WTC11 (cell line): ENCODE measurements around the gene UTP4. TPM values are rescaled to one million over a fixed set of nuclear protein-coding genes. Genes with fewer than 3 reads are reported as not detected.

ENCODE experiments used
- ATAC-seq: fragments of 200-7000 bp; cut with Tn5 transposase; 2 replicates; pipeline ENCODE4 v1.10.0; 2021; ENCODE audit warnings: mild to moderate bottlenecking, moderate library complexity
- CTCF ChIA-PET: fragments of 300-600 bp; sonication (Branson Sonifier 250); formaldehyde crosslinking; loops from one replicate; lab custom pipeline; 2021; ENCODE audit warnings: antibody characterized with exemption; lab: Charles Lee
- POLR2A ChIA-PET: fragments of 350-600 bp; sonication (Branson Sonifier 250); formaldehyde crosslinking; loops from one replicate; lab custom pipeline; 2021; ENCODE audit warnings: antibody characterized with exemption; lab: Charles Lee
- DNase-seq: peaks from one replicate; pipeline ENCODE4 v3.0.0; 2021; ENCODE audit warnings: low spot score
- H3K27ac Mint-ChIP-seq: 2 replicates; pipeline ENCODE4 v1.8.0; 2021; ENCODE audit warnings: mixed read lengths
- H3K27me3 Mint-ChIP-seq: 2 replicates; pipeline ENCODE4 v1.8.0; 2021; ENCODE audit warnings: low read depth, mild to moderate bottlenecking, moderate library complexity, mixed read lengths
- H3K36me3 Mint-ChIP-seq: 2 replicates; pipeline ENCODE4 v1.8.0; 2021; ENCODE audit warnings: mixed read lengths
- H3K4me1 Mint-ChIP-seq: 2 replicates; pipeline ENCODE4 v1.8.0; 2022; ENCODE audit warnings: mixed read lengths
- H3K4me3 Mint-ChIP-seq: 2 replicates; pipeline ENCODE4 v1.8.0; 2021; ENCODE audit warnings: mild to moderate bottlenecking, moderate library complexity, mixed read lengths
- H3K9me3 Mint-ChIP-seq: 2 replicates; pipeline ENCODE4 v1.8.0; 2021; ENCODE audit warnings: mixed read lengths
- CBFB ChIP-seq: sonication (generic); formaldehyde crosslinking; IDR thresholded peaks from 2 replicates; pipeline ENCODE4 v1.8.1; 2022; ENCODE audit warnings: mild to moderate bottlenecking, low read depth, missing genetic modification reagents
- CREM ChIP-seq: sonication (generic); formaldehyde crosslinking; IDR thresholded peaks from 2 replicates; pipeline ENCODE4 v1.8.1; 2022; ENCODE audit warnings: mild to moderate bottlenecking, missing genetic modification reagents, moderate library complexity
- GTF2I ChIP-seq: fragments of 250-450 bp; sonication (Bioruptor Pico); conservative IDR thresholded peaks from 2 replicates; pipeline ENCODE4 v1.4.0; 2021; ENCODE audit warnings: mild to moderate bottlenecking
- MXD4 ChIP-seq: fragments of 250-450 bp; sonication (Bioruptor Pico); IDR thresholded peaks from 2 replicates; pipeline ENCODE4 v1.8.0; 2021; ENCODE audit warnings: mild to moderate bottlenecking, moderate library complexity, borderline replicate concordance
- NFATC4 ChIP-seq: fragments of 250-450 bp; sonication (Bioruptor Pico); IDR thresholded peaks from 2 replicates; pipeline ENCODE4 v1.9.0; 2021; ENCODE audit warnings: mild to moderate bottlenecking
- RELA ChIP-seq: sonication (generic); formaldehyde crosslinking; IDR thresholded peaks from 2 replicates; pipeline ENCODE4 v1.8.1; 2022; ENCODE audit warnings: missing genetic modification reagents, mild to moderate bottlenecking, borderline replicate concordance
- TEAD1 ChIP-seq: sonication (generic); formaldehyde crosslinking; IDR thresholded peaks from 2 replicates; pipeline ENCODE4 v1.8.0; 2022; ENCODE audit warnings: mild to moderate bottlenecking, missing genetic modification reagents
- ZBTB21 ChIP-seq: sonication (generic); formaldehyde crosslinking; IDR thresholded peaks from 2 replicates; pipeline ENCODE4 v1.8.1; 2023; ENCODE audit warnings: mild to moderate bottlenecking, missing genetic modification reagents, borderline replicate concordance
- ZNF138 ChIP-seq: sonication (generic); formaldehyde crosslinking; conservative IDR thresholded peaks from 2 replicates; pipeline ENCODE4 v1.8.1; 2022; ENCODE audit warnings: mild to moderate bottlenecking, moderate library complexity, missing genetic modification reagents
- total RNA-seq: library from RNA; stranded (reverse); gene quantifications from 3 replicates; pipeline ENCODE4 v1.2.3, GENCODE V29; 2021
- TF ChIP-seq, protein P1 (sequence below): sonication (generic); formaldehyde crosslinking; IDR thresholded peaks from 2 replicates; pipeline ENCODE4 v1.8.0; 2023; ENCODE audit warnings: missing genetic modification reagents
- TF ChIP-seq, protein P2 (sequence below): sonication (generic); formaldehyde crosslinking; IDR thresholded peaks from 2 replicates; pipeline ENCODE4 v1.8.0; 2022; ENCODE audit warnings: mild to moderate bottlenecking, missing genetic modification reagents
- TF ChIP-seq, protein P3 (sequence below): sonication (generic); formaldehyde crosslinking; IDR thresholded peaks from 2 replicates; pipeline ENCODE4 v1.8.1; 2022; ENCODE audit warnings: low read depth, mild to moderate bottlenecking, moderate library complexity, missing genetic modification reagents, borderline replicate concordance
- TF ChIP-seq, protein P4 (sequence below): sonication (generic); formaldehyde crosslinking; IDR thresholded peaks from 2 replicates; pipeline ENCODE4 v1.8.0; 2023; ENCODE audit warnings: mild to moderate bottlenecking, missing genetic modification reagents
- TF ChIP-seq, protein P5 (sequence below): fragments of 250-450 bp; sonication (Bioruptor Pico); IDR thresholded peaks from 2 replicates; pipeline ENCODE4 v1.9.0; 2021; ENCODE audit warnings: mild to moderate bottlenecking, borderline replicate concordance
- TF ChIP-seq, protein P6 (sequence below): sonication (generic); formaldehyde crosslinking; conservative IDR thresholded peaks from 2 replicates; pipeline ENCODE4 v1.8.1; 2022; ENCODE audit warnings: mild to moderate bottlenecking, missing genetic modification reagents
- TF ChIP-seq, protein P7 (sequence below): sonication (generic); formaldehyde crosslinking; IDR thresholded peaks from 2 replicates; pipeline ENCODE4 v1.8.0; 2022; ENCODE audit warnings: missing genetic modification reagents
- TF ChIP-seq, protein P8 (sequence below): fragments of 250-450 bp; sonication (Bioruptor Pico); IDR thresholded peaks from 2 replicates; pipeline ENCODE4 v2.1.2; 2022; ENCODE audit warnings: mild to moderate bottlenecking, moderate library complexity

UTP4 gene
- total RNA-seq, 1 experiment from 2014 or later = 85.7 TPM

DNA sequence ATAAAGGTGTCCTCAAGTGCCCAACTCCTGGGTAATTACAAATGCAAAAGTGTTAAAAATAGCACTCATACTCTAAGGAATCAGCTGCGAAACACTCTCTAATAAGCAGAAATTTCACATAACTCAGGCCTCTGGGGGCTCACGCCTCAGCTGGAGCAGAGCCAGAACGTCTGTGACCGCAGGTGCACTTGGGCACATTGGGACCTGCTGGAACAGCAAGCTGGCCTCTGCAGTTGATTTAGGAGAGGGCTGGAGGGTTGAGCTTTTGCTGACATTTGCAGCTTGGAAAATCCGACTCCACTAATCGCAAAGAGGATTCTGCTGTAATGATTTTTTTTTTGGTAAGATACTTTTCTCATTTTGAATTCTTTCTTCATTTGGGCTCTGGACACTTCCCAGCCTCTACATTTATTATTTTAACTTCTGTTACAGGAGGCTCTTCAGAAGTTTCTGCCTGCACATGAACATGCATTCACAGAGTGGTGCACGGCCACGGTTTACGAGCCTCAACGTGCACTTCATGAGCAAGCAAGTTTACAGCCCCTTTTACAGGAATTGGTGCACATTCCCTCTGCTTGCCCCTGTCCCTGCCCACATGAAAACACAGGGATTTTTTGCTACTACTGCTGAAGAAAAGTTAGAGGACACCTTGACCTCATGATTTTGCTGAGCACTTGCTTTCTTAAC is 50.4 kb downstream of the UTP4 start (continued):
- TF ChIP-seq, protein P1, sequence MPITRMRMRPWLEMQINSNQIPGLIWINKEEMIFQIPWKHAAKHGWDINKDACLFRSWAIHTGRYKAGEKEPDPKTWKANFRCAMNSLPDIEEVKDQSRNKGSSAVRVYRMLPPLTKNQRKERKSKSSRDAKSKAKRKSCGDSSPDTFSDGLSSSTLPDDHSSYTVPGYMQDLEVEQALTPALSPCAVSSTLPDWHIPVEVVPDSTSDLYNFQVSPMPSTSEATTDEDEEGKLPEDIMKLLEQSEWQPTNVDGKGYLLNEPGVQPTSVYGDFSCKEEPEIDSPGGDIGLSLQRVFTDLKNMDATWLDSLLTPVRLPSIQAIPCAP (CRISPR knock-in tag) = no peak
- TF ChIP-seq MXD4 (CRISPR knock-in tag) = no peak
- TF ChIP-seq, protein P2, sequence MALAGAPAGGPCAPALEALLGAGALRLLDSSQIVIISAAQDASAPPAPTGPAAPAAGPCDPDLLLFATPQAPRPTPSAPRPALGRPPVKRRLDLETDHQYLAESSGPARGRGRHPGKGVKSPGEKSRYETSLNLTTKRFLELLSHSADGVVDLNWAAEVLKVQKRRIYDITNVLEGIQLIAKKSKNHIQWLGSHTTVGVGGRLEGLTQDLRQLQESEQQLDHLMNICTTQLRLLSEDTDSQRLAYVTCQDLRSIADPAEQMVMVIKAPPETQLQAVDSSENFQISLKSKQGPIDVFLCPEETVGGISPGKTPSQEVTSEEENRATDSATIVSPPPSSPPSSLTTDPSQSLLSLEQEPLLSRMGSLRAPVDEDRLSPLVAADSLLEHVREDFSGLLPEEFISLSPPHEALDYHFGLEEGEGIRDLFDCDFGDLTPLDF (CRISPR knock-in tag) = no peak
- TF ChIP-seq, protein P3, sequence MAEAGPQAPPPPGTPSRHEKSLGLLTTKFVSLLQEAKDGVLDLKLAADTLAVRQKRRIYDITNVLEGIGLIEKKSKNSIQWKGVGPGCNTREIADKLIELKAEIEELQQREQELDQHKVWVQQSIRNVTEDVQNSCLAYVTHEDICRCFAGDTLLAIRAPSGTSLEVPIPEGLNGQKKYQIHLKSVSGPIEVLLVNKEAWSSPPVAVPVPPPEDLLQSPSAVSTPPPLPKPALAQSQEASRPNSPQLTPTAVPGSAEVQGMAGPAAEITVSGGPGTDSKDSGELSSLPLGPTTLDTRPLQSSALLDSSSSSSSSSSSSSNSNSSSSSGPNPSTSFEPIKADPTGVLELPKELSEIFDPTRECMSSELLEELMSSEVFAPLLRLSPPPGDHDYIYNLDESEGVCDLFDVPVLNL (CRISPR knock-in tag) = no peak
- TF ChIP-seq GTF2I = no peak
- TF ChIP-seq, protein P4, sequence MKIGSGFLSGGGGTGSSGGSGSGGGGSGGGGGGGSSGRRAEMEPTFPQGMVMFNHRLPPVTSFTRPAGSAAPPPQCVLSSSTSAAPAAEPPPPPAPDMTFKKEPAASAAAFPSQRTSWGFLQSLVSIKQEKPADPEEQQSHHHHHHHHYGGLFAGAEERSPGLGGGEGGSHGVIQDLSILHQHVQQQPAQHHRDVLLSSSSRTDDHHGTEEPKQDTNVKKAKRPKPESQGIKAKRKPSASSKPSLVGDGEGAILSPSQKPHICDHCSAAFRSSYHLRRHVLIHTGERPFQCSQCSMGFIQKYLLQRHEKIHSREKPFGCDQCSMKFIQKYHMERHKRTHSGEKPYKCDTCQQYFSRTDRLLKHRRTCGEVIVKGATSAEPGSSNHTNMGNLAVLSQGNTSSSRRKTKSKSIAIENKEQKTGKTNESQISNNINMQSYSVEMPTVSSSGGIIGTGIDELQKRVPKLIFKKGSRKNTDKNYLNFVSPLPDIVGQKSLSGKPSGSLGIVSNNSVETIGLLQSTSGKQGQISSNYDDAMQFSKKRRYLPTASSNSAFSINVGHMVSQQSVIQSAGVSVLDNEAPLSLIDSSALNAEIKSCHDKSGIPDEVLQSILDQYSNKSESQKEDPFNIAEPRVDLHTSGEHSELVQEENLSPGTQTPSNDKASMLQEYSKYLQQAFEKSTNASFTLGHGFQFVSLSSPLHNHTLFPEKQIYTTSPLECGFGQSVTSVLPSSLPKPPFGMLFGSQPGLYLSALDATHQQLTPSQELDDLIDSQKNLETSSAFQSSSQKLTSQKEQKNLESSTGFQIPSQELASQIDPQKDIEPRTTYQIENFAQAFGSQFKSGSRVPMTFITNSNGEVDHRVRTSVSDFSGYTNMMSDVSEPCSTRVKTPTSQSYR (CRISPR knock-in tag) = no peak
- TF ChIP-seq RELA = no peak
- TF ChIP-seq, protein P5, sequence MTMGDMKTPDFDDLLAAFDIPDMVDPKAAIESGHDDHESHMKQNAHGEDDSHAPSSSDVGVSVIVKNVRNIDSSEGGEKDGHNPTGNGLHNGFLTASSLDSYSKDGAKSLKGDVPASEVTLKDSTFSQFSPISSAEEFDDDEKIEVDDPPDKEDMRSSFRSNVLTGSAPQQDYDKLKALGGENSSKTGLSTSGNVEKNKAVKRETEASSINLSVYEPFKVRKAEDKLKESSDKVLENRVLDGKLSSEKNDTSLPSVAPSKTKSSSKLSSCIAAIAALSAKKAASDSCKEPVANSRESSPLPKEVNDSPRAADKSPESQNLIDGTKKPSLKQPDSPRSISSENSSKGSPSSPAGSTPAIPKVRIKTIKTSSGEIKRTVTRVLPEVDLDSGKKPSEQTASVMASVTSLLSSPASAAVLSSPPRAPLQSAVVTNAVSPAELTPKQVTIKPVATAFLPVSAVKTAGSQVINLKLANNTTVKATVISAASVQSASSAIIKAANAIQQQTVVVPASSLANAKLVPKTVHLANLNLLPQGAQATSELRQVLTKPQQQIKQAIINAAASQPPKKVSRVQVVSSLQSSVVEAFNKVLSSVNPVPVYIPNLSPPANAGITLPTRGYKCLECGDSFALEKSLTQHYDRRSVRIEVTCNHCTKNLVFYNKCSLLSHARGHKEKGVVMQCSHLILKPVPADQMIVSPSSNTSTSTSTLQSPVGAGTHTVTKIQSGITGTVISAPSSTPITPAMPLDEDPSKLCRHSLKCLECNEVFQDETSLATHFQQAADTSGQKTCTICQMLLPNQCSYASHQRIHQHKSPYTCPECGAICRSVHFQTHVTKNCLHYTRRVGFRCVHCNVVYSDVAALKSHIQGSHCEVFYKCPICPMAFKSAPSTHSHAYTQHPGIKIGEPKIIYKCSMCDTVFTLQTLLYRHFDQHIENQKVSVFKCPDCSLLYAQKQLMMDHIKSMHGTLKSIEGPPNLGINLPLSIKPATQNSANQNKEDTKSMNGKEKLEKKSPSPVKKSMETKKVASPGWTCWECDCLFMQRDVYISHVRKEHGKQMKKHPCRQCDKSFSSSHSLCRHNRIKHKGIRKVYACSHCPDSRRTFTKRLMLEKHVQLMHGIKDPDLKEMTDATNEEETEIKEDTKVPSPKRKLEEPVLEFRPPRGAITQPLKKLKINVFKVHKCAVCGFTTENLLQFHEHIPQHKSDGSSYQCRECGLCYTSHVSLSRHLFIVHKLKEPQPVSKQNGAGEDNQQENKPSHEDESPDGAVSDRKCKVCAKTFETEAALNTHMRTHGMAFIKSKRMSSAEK (CRISPR knock-in tag) = no peak
- TF ChIP-seq NFATC4 (CRISPR knock-in tag) = no peak

DNA sequence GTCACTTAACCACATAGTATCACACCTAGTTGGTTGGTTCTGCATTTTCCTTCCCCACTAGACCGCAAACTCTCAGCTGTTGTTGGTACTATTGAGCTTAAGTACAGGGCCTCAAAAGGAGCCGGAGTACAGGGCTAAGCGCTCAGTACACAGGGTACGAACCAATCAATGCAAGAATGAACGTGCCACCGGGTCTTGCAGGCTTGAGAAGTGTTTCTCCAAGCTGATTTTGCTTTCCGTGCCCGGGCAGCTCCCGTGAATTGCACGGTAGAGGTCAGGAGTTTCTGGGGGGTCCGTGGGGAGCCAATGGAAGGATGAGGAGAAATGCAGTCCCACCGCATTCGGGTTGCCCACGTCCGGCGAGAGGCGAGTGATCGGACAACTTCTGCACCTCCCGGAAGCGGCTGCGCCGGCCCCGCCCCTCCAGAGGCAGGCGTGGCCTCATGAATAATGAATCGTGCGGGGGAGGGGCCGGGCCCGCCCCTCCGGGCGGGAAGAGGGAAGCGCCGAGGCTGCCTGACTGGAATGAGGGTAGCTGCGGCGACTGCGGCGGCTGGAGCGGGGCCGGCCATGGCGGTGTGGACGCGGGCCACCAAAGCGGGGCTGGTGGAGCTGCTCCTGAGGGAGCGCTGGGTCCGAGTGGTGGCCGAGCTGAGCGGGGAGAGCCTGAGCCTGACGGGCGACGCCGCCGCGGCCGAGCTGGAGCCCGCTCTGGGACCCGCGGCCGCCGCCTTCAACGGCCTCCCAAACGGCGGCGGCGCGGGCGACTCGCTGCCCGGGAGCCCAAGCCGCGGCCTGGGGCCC is 54.4 kb downstream of the UTP4 start, which contains the start of gene SNTB2:
SNTB2 (plus strand) TSS at position 523 of the 804 bp plus-strand sequence; CDS start at position 526, 3 bp downstream.
- peaks cover 5% of the 10 kb centered on the region for H3K36me3 Mint-ChIP-seq
- H3K4me1 Mint-ChIP-seq = peaks cover 24% of the 10 kb centered on the region
- H3K9me3 Mint-ChIP-seq = no peaks in the 10 kb centered on the region
- peak within 1 kb of the TSS; percentile 91 for H3K27ac Mint-ChIP-seq
- ChIA-PET POLR2A (interaction anchor here (0.6 to 1.2 kb wide), 3 partner anchors 21 to 55 kb away, joined by 3 to 6 read pairs (median 4); no protein-coding TSS in a partner anchor), CTCF (interaction anchor here (1.4 to 2.6 kb wide), 2 partner anchors 37 to 339 kb away, joined by 4 to 18 read pairs; no protein-coding TSS in a partner anchor)
- peak; percentile 95 for DNase-seq
- peak within 1 kb of the TSS; percentile 93 for H3K4me3 Mint-ChIP-seq
- no peaks in the 10 kb centered on the region for H3K27me3 Mint-ChIP-seq
- peak; percentile 94 for ATAC-seq
- TF ChIP-seq CBFB (CRISPR knock-in tag) (0 out of 2 replicates have a peak, but pooled peaks have one; percentile 33), ZBTB21 (CRISPR knock-in tag) (peak; percentile 49; the same call in 1 of the 2 replicates), ZNF138 (CRISPR knock-in tag) (no peak), CREM (CRISPR knock-in tag) (no peak), TEAD1 (no peak)
- TF ChIP-seq, protein P6, sequence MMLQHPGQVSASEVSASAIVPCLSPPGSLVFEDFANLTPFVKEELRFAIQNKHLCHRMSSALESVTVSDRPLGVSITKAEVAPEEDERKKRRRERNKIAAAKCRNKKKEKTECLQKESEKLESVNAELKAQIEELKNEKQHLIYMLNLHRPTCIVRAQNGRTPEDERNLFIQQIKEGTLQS = no peak
- TF ChIP-seq, protein P7, sequence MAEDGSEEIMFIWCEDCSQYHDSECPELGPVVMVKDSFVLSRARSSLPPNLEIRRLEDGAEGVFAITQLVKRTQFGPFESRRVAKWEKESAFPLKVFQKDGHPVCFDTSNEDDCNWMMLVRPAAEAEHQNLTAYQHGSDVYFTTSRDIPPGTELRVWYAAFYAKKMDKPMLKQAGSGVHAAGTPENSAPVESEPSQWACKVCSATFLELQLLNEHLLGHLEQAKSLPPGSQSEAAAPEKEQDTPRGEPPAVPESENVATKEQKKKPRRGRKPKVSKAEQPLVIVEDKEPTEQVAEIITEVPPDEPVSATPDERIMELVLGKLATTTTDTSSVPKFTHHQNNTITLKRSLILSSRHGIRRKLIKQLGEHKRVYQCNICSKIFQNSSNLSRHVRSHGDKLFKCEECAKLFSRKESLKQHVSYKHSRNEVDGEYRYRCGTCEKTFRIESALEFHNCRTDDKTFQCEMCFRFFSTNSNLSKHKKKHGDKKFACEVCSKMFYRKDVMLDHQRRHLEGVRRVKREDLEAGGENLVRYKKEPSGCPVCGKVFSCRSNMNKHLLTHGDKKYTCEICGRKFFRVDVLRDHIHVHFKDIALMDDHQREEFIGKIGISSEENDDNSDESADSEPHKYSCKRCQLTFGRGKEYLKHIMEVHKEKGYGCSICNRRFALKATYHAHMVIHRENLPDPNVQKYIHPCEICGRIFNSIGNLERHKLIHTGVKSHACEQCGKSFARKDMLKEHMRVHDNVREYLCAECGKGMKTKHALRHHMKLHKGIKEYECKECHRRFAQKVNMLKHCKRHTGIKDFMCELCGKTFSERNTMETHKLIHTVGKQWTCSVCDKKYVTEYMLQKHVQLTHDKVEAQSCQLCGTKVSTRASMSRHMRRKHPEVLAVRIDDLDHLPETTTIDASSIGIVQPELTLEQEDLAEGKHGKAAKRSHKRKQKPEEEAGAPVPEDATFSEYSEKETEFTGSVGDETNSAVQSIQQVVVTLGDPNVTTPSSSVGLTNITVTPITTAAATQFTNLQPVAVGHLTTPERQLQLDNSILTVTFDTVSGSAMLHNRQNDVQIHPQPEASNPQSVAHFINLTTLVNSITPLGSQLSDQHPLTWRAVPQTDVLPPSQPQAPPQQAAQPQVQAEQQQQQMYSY (CRISPR knock-in tag) = no peak
- TF ChIP-seq, protein P8, sequence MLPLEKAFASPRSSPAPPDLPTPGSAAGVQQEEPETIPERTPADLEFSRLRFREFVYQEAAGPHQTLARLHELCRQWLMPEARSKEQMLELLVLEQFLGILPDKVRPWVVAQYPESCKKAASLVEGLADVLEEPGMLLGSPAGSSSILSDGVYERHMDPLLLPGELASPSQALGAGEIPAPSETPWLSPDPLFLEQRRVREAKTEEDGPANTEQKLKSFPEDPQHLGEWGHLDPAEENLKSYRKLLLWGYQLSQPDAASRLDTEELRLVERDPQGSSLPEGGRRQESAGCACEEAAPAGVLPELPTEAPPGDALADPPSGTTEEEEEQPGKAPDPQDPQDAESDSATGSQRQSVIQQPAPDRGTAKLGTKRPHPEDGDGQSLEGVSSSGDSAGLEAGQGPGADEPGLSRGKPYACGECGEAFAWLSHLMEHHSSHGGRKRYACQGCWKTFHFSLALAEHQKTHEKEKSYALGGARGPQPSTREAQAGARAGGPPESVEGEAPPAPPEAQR (CRISPR knock-in tag) = no peak
